Hepatocyte (in vitro differentiated cells): ENCODE measurements around the gene ZNF17. TPM values are rescaled to one million over a fixed set of nuclear protein-coding genes. Genes with fewer than 3 reads are reported as not detected.

Source experiments
- DNase-seq: peaks from one replicate; pipeline ENCODE4 v3.0.0-alpha.2; 2016; ENCODE audit warnings: low spot score
- H2AFZ ChIP-seq: fragments of 200-600 bp; sonication (generic); 2 replicates; pipeline ENCODE4 v1.6.0; 2016; ENCODE audit warnings: antibody characterized with exemption, mild to moderate bottlenecking
- H3K27ac ChIP-seq: fragments of 200-600 bp; sonication (generic); 2 replicates; pipeline ENCODE4 v1.5.1; 2016; ENCODE audit warnings: mild to moderate bottlenecking
- H3K27me3 ChIP-seq: fragments of 200-600 bp; sonication (generic); 2 replicates; pipeline ENCODE4 v1.6.1; 2016
- H3K36me3 ChIP-seq: fragments of 200-600 bp; sonication (generic); replicated peaks from 2 replicates; pipeline ENCODE4 v1.5.1; 2016; ENCODE audit warnings: low read depth; ENCODE audit not compliant: insufficient read depth
- H3K4me1 ChIP-seq: fragments of 200-600 bp; sonication (generic); 2 replicates; pipeline ENCODE4 v1.5.1; 2016; ENCODE audit warnings: mild to moderate bottlenecking, moderate library complexity; ENCODE audit not compliant: insufficient read depth
- H3K4me2 ChIP-seq: fragments of 200-600 bp; sonication (generic); 2 replicates; pipeline ENCODE4 v1.6.0; 2016
- H3K4me3 ChIP-seq: fragments of 200-600 bp; sonication (generic); 2 replicates; pipeline ENCODE4 v1.5.1; 2016; ENCODE audit warnings: mild to moderate bottlenecking
- H3K79me2 ChIP-seq: fragments of 200-600 bp; sonication (generic); 2 replicates; pipeline ENCODE4 v1.6.0; 2017; ENCODE audit warnings: mild to moderate bottlenecking
- H3K9me2 ChIP-seq: fragments of 200-600 bp; sonication (generic); replicated peaks from 2 replicates; pipeline ENCODE4 v1.6.0; 2017; ENCODE audit warnings: mild to moderate bottlenecking; ENCODE audit not compliant: insufficient read depth
- H3K9me3 ChIP-seq: fragments of 200-600 bp; sonication (generic); 2 replicates; pipeline ENCODE4 v1.5.1; 2016; ENCODE audit warnings: low read depth, mild to moderate bottlenecking
- H4K20me1 ChIP-seq: fragments of 200-600 bp; sonication (generic); 2 replicates; pipeline ENCODE4 v1.6.0; 2016; ENCODE audit warnings: mild to moderate bottlenecking; ENCODE audit not compliant: insufficient read depth, poor library complexity, severe bottlenecking
- CTCF ChIP-seq: fragments of 200-600 bp; sonication (generic); IDR thresholded peaks from 2 replicates; pipeline ENCODE4 v1.5.1; 2016; ENCODE audit warnings: antibody characterized with exemption, mild to moderate bottlenecking; ENCODE audit not compliant: poor library complexity
- EZH2 ChIP-seq: fragments of 200-600 bp; sonication (generic); IDR thresholded peaks from 2 replicates; pipeline ENCODE4 v1.6.1; 2016; ENCODE audit warnings: antibody characterized with exemption, mild to moderate bottlenecking, borderline replicate concordance
- EZH2phosphoT487 ChIP-seq: fragments of 200-600 bp; sonication (generic); IDR thresholded peaks from one replicate; pipeline ENCODE4 v1.6.1; 2018; ENCODE audit warnings: antibody characterized with exemption, mild to moderate bottlenecking, low read depth, moderate library complexity; ENCODE audit not compliant: unreplicated experiment, severe bottlenecking
- WGBS: methylation state at CpG from one replicate; pipeline ENCODE4 v1.1.6; 2016; ENCODE audit warnings: low lambda C conversion rate; ENCODE audit errors: missing lambda C conversion rate; 5-methylcytosine and 5-hydroxymethylcytosine counted together
- polyA plus RNA-seq: library from polyadenylated mRNA; unstranded; fragments of >200 nt; fragmentation: Nextera tagmentation; extraction: Ambion mirVana; gene quantifications from 2 replicates; pipeline ENCODE4 v1.2.1, GENCODE V29; 2016
- total RNA-seq: library from RNA; depleted of rRNA; stranded (reverse); fragments of >200 nt; gene quantifications from 2 replicates; pipeline ENCODE4 v1.2.3, GENCODE V29; 2014

ZNF17 gene
- total and polyA plus RNA-seq, 2 experiments from 2014 or later = 2.3 to 7.2 TPM

- 78% methylated on average over 7 of the region's 7 CpGs for WGBS
- TF ChIP-seq CTCF = no peak
- no peak for TF ChIP-seq EZH2phosphoT487
- TF ChIP-seq EZH2 = no peak
- Histone ChIP-seq H3K4me1 (no peaks in the 10 kb centered on the region), H4K20me1 (no peaks in the 10 kb centered on the region), H3K4me3 (no peak overlapping the region), H3K27me3 (no peaks in the 10 kb centered on the region), H3K27ac (no peak overlapping the region), H3K79me2 (no peaks in the 10 kb centered on the region), H3K9me2 (no peaks in the 10 kb centered on the region), H3K9me3 (no peaks in the 10 kb centered on the region), H2AFZ (no peak overlapping the region), H3K4me2 (no peak overlapping the region), H3K36me3 (no peaks in the 10 kb centered on the region)
- no peak for DNase-seq
Observed at GRCh38 chr19:57382806-57383488, 28.0 kb upstream of the ZNF17 start.

GRCh38 chr19:57389194-57389729, 21.7 kb upstream of the ZNF17 start:
- Histone ChIP-seq H3K79me2 (peaks cover 46% of the 10 kb centered on the region), H3K4me1 (peaks cover 9% of the 10 kb centered on the region), H3K27ac (peak overlapping the region; percentile 85), H4K20me1 (peaks cover 4% of the 10 kb centered on the region), H3K4me2 (peak overlapping the region; percentile 69), H3K27me3 (no peaks in the 10 kb centered on the region), H3K9me2 (no peaks in the 10 kb centered on the region), H3K36me3 (no peaks in the 10 kb centered on the region), H3K9me3 (no peaks in the 10 kb centered on the region), H3K4me3 (no peak overlapping the region), H2AFZ (peak overlapping the region; percentile 94)
- 60% methylated on average over 11 of the region's 11 CpGs for WGBS
- TF ChIP-seq EZH2 = no peak
- TF ChIP-seq CTCF = no peak
- TF ChIP-seq EZH2phosphoT487 = no peak
- no peak for DNase-seq

- TF ChIP-seq EZH2phosphoT487 = no peak
- no peak for TF ChIP-seq EZH2
- no peak for TF ChIP-seq CTCF
- Histone ChIP-seq H3K27me3 (no peaks in the 10 kb centered on the region), H3K79me2 (peaks cover 50% of the 10 kb centered on the region), H4K20me1 (peaks cover 4% of the 10 kb centered on the region), H3K4me2 (peak within 1 kb of the TSS; percentile 94), H3K36me3 (no peaks in the 10 kb centered on the region), H3K9me3 (no peaks in the 10 kb centered on the region), H3K4me1 (peaks cover 9% of the 10 kb centered on the region), H3K4me3 (peak within 1 kb of the TSS; percentile 57), H3K27ac (peak within 1 kb of the TSS; percentile 95), H2AFZ (peak within 1 kb of the TSS; percentile 94), H3K9me2 (no peaks in the 10 kb centered on the region)
- 1% methylated on average over 50 of the region's 50 CpGs for WGBS
- peak; percentile 98 for DNase-seq
Observed at GRCh38 chr19:57389730-57390598, 21.0 kb upstream of the ZNF17 start, which contains the start of gene ZNF548. ZNF548 (plus strand) TSS chr19:57389854; CDS start chr19:57390100, 246 bp downstream.
